ENCODE results near the gene GOLGA6C. TPM values are rescaled to one million over a fixed set of nuclear protein-coding genes. Genes with fewer than 3 reads are reported as not detected.
"Not testable (repeated sequence)": the region's sequence is repeated elsewhere in the genome, so short reads cannot be mapped to it uniquely, and the experiment has no call there.

GOLGA6C gene
- total RNA-seq, 3 donors from 2014 or later (not counting 1 experiment from before 2014, with no cell fraction given), result not detected

DNA sequence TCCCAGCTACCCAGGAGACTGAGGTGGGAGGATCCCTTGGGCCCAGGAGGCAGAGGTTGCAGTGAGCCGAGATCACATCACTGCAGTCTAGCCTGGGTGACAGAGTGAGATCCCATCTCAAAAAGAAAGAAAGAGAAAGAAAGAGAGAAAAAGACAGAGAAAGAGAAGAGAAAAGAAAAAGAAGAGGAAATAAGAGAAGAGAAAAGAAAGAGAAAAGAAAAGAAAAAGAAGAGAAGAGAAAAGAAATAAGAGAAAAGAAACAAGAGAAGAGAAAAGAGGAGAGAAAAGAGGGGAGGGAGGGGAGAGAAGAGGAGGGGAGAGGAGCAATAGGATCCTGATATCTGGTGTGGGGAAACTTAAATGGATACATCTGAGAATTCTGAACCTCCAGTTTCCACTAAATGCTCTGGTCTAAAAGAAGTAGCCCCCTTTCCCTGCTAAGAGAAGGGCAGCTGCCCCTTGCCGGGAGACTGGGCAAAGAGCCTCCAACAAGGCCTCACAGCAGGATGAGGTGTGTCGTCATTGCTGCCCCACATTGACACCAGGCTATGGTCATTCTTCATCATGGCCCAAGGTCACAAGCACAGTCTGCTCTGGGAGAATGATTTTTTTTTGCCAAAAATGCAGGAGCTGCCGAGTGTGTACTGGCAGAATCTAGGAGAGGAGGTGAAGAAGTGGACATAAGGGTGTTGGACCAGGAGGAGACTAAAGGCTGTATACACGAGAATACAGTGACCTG is 56.6 kb downstream of the GOLGA6C start:
- Mint-ChIP-seq H3K27ac (peak overlapping the region in 1 of 2 donors; percentile 2), H3K4me1 (peaks cover 23 to 24% of the 10 kb centered on the region in 2 donors), H3K9me3 (no peaks in the 10 kb centered on the region), H3K27me3 (ENCODE audit: low read depth in 2 of 2) (peaks cover 1 to 4% of the 10 kb centered on the region in 2 donors), H3K36me3 (no peaks in the 10 kb centered on the region), H3K4me3 (no peak overlapping the region)
- H3K36me3 ChIP-seq (ENCODE audit: control insufficient read depth, insufficient read depth, low read length), result no peaks in the 10 kb centered on the region
- H3K27me3 ChIP-seq (ENCODE audit: control insufficient read depth, insufficient read depth, low read length), result no peaks in the 10 kb centered on the region
- TF ChIP-seq, protein P1, sequence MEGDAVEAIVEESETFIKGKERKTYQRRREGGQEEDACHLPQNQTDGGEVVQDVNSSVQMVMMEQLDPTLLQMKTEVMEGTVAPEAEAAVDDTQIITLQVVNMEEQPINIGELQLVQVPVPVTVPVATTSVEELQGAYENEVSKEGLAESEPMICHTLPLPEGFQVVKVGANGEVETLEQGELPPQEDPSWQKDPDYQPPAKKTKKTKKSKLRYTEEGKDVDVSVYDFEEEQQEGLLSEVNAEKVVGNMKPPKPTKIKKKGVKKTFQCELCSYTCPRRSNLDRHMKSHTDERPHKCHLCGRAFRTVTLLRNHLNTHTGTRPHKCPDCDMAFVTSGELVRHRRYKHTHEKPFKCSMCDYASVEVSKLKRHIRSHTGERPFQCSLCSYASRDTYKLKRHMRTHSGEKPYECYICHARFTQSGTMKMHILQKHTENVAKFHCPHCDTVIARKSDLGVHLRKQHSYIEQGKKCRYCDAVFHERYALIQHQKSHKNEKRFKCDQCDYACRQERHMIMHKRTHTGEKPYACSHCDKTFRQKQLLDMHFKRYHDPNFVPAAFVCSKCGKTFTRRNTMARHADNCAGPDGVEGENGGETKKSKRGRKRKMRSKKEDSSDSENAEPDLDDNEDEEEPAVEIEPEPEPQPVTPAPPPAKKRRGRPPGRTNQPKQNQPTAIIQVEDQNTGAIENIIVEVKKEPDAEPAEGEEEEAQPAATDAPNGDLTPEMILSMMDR (IDR thresholded peaks at IDR 0.05), result no peak
- H3K4me1 ChIP-seq (ENCODE audit: control insufficient read depth, insufficient read depth, low read length), result peaks cover 11% of the 10 kb centered on the region
- intact Hi-C loops (cut with micrococcal nuclease), result no loop called here
- no peak for ATAC-seq
- WGBS (ENCODE audit: insufficient coverage), result 91% methylated on average over 5 of the region's 5 CpGs
- no peak overlapping the region for H3K27ac ChIP-seq (ENCODE audit: low read length)
- no peak for DNase-seq
- no peak overlapping the region for H3K4me3 ChIP-seq (ENCODE audit: low read length)
- H3K9me3 ChIP-seq (ENCODE audit: control insufficient read depth, insufficient read depth, low read length), result peaks cover 3% of the 10 kb centered on the region

DNA sequence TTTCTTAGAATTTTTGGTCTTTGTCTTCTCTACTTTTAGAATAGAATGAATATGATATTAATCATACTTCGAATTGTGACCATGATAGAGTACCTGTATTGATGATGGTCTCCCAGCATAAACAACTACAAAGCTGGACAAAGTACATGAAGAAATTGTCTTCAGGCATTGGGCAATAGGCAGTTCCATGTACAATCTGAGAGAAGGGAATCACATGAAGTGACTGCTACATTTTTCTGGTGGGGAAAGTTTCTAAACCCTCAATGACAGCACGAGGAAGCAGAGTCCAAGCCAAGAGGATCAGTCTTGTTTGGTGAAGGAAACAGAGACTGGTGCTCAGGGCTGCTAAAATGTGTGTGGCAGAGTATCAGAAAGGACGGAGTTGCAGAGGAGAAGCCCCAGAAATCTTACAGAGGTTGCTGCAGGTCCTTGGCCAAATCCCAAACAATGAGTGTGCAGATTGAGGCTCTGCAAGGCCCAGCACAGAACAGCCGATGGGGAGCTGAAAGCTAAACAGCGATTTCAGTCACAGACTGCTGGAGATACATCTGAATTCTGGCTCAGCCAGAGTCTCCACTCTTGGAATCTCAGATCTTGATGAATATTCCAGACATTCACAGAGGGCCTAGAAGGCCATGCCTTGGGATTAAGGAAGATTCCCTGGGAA is 61.2 kb downstream of the GOLGA6C start:
- H3K4me1 Mint-ChIP-seq; intact Hi-C loops (cut with micrococcal nuclease); H3K4me3 Mint-ChIP-seq; H3K9me3 Mint-ChIP-seq; H3K9me3 ChIP-seq (ENCODE audit: control insufficient read depth, insufficient read depth, low read length); H3K4me1 ChIP-seq (ENCODE audit: control insufficient read depth, insufficient read depth, low read length); ATAC-seq; H3K27ac ChIP-seq (ENCODE audit: low read length); H3K27me3 ChIP-seq (ENCODE audit: control insufficient read depth, insufficient read depth, low read length); H3K36me3 Mint-ChIP-seq; H3K27me3 Mint-ChIP-seq (ENCODE audit: low read depth in 2 of 2); H3K36me3 ChIP-seq (ENCODE audit: control insufficient read depth, insufficient read depth, low read length); H3K27ac Mint-ChIP-seq; DNase-seq; H3K4me3 ChIP-seq (ENCODE audit: low read length): not testable (repeated sequence)
- WGBS (ENCODE audit: insufficient coverage), result 90% methylated on average over 4 of the region's 5 CpGs

Other genes with a start within 250 kb of the GOLGA6C start
- gene PPCDC, start 234.7 kb upstream of the GOLGA6C start, total RNA-seq, result 10 to 100 TPM; 21.3 to 32.3 (median 27.0) TPM
- 10 to 100 TPM; 63.5 to 89.2 (median 70.1) TPM for gene C15orf39, start 56.5 kb upstream of the GOLGA6C start, total RNA-seq
- gene GOLGA6D, start 24.5 kb downstream of the GOLGA6C start, total RNA-seq, result not detected
- 10 to 100 TPM; 38.8 to 56.3 (median 46.8) TPM for gene COMMD4, start 77.7 kb downstream of the GOLGA6C start, total RNA-seq
- gene NEIL1, start 88.7 kb downstream of the GOLGA6C start, total RNA-seq, result 100 to 1,000 TPM in 2 of 3 donors, 10 to 100 TPM in 1; 97.1 to 324 (median 112) TPM
- gene MAN2C1, start 110.3 kb downstream of the GOLGA6C start, total RNA-seq, result 100 to 1,000 TPM; 375 to 476 (median 385) TPM
- gene SIN3A, start 193.4 kb downstream of the GOLGA6C start, total RNA-seq, result 100 to 1,000 TPM; 135 to 175 (median 137) TPM

Data from natural killer cell (primary cell).